ENCODE results near the gene BMP8A. TPM values are rescaled to one million over a fixed set of nuclear protein-coding genes. Genes with fewer than 3 reads are reported as not detected.

Gene BMP8A
- total and polyA plus RNA-seq, 2 experiments from 2014 or later, result 1.2 to 2.8 TPM

DNA sequence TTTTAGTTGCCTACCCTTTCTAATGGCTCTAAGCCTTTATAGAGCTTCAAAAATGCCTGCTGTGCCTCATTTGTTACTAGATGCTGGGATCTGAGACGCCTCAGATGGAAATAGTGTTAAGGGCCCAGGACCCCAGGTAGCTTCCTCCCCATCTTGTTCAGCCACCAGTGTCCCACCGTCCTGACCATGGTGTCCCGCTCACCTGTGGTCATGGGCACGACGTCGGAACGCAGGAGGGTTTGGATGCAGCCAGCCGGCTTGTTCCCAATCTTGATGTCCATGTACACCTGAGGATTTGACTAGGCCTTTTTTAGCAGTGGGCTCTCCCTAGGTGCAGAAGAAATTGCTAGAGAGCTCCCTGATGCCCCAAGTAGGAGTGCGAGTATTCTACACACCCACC, 54.1 kb downstream of the BMP8A start:
- H3K79me2 ChIP-seq, result no peaks in the 10 kb centered on the region
- no peaks in the 10 kb centered on the region for H3K36me3 ChIP-seq (replicated peaks; ENCODE audit: insufficient read depth, low read depth)
- no peak overlapping the region for H3K4me2 ChIP-seq
- H4K20me1 ChIP-seq (ENCODE audit: insufficient read depth, poor library complexity, severe bottlenecking), result no peaks in the 10 kb centered on the region
- H2AFZ ChIP-seq, result no peak overlapping the region
- H3K4me3 ChIP-seq, result no peak overlapping the region
- H3K9me3 ChIP-seq (ENCODE audit: low read depth), result no peaks in the 10 kb centered on the region
- H3K27ac ChIP-seq, result no peak overlapping the region
- H3K9me2 ChIP-seq (replicated peaks; ENCODE audit: insufficient read depth), result no peaks in the 10 kb centered on the region
- 97% methylated on average over 9 of the region's 9 CpGs for WGBS (ENCODE audit: low lambda C conversion rate, missing lambda C conversion rate)
- H3K4me1 ChIP-seq (ENCODE audit: insufficient read depth), result no peaks in the 10 kb centered on the region
- H3K27me3 ChIP-seq, result no peaks in the 10 kb centered on the region
- DNase-seq (ENCODE audit: low spot score), result no peak
- TF ChIP-seq EZH2phosphoT487 (IDR thresholded peaks at IDR 0.05; ENCODE audit: low read depth, severe bottlenecking, unreplicated experiment) (no peak), EZH2 (IDR thresholded peaks at IDR 0.05; ENCODE audit: borderline replicate concordance) (no peak), CTCF (IDR thresholded peaks at IDR 0.05; ENCODE audit: poor library complexity) (no peak)

- Histone ChIP-seq H2AFZ (no peak overlapping the region), H3K79me2 (no peaks in the 10 kb centered on the region), H3K27me3 (no peaks in the 10 kb centered on the region), H3K4me3 (no peak overlapping the region), H3K9me2 (replicated peaks; ENCODE audit: insufficient read depth) (no peaks in the 10 kb centered on the region), H3K9me3 (ENCODE audit: low read depth) (no peaks in the 10 kb centered on the region), H3K4me2 (no peak overlapping the region), H3K36me3 (replicated peaks; ENCODE audit: insufficient read depth, low read depth) (no peaks in the 10 kb centered on the region), H3K4me1 (ENCODE audit: insufficient read depth) (no peaks in the 10 kb centered on the region), H4K20me1 (ENCODE audit: insufficient read depth, poor library complexity, severe bottlenecking) (no peaks in the 10 kb centered on the region), H3K27ac (no peak overlapping the region)
- WGBS (ENCODE audit: low lambda C conversion rate, missing lambda C conversion rate), result 97% methylated on average over 2 of the region's 2 CpGs
- no peak for DNase-seq (ENCODE audit: low spot score)
- TF ChIP-seq CTCF (IDR thresholded peaks at IDR 0.05; ENCODE audit: poor library complexity) (no peak), EZH2 (IDR thresholded peaks at IDR 0.05; ENCODE audit: borderline replicate concordance) (no peak), EZH2phosphoT487 (IDR thresholded peaks at IDR 0.05; ENCODE audit: low read depth, severe bottlenecking, unreplicated experiment) (no peak)
Measured at GRCh38 chr1:39554277-39554676, 62.8 kb downstream of the BMP8A start.

GRCh38 chr1:39561279-39561678, 69.8 kb downstream of the BMP8A start:
- Histone ChIP-seq H3K9me3 (ENCODE audit: low read depth) (no peaks in the 10 kb centered on the region), H3K79me2 (peaks cover 27% of the 10 kb centered on the region), H3K4me2 (no peak overlapping the region), H3K36me3 (replicated peaks; ENCODE audit: insufficient read depth, low read depth) (peaks cover 5% of the 10 kb centered on the region), H4K20me1 (ENCODE audit: insufficient read depth, poor library complexity, severe bottlenecking) (peaks cover 20% of the 10 kb centered on the region), H2AFZ (no peak overlapping the region), H3K9me2 (replicated peaks; ENCODE audit: insufficient read depth) (no peaks in the 10 kb centered on the region), H3K4me3 (no peak overlapping the region), H3K27me3 (no peaks in the 10 kb centered on the region), H3K4me1 (ENCODE audit: insufficient read depth) (peaks cover 15% of the 10 kb centered on the region), H3K27ac (no peak overlapping the region)
- no peak for TF ChIP-seq EZH2 (IDR thresholded peaks at IDR 0.05; ENCODE audit: borderline replicate concordance)
- no peak for TF ChIP-seq EZH2phosphoT487 (IDR thresholded peaks at IDR 0.05; ENCODE audit: low read depth, severe bottlenecking, unreplicated experiment)
- TF ChIP-seq CTCF (IDR thresholded peaks at IDR 0.05; ENCODE audit: poor library complexity), result no peak
- no peak for DNase-seq (ENCODE audit: low spot score)
- WGBS (ENCODE audit: low lambda C conversion rate, missing lambda C conversion rate), result 55% methylated on average over 1 of the region's 1 CpG

DNA sequence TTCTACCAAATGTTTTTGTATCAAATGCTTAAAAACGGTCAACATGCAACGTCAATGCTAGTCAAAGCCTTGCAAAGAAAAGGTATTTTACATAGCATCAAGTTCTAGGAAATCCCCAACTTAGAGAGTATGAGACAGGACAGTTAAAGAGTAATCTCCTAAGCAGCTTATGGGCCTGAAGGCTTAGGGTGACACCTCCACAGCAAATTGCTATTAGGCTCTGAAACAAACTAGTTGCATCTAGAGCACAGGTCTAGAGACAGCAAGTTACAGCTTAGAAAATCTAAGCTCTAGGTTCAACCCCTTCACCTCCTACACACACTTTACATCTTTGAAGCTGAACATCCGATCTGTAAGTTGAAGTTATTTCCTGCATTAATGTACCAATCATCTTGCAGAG, 71.5 kb downstream of the BMP8A start:
- H3K27me3 ChIP-seq, result no peaks in the 10 kb centered on the region
- H3K9me3 ChIP-seq (ENCODE audit: low read depth), result no peaks in the 10 kb centered on the region
- WGBS (ENCODE audit: low lambda C conversion rate, missing lambda C conversion rate), result 94% methylated on average over 3 of the region's 3 CpGs
- no peak overlapping the region for H3K27ac ChIP-seq
- DNase-seq (ENCODE audit: low spot score), result no peak
- no peak overlapping the region for H3K4me2 ChIP-seq
- no peak overlapping the region for H3K4me3 ChIP-seq
- peaks cover 5% of the 10 kb centered on the region for H3K36me3 ChIP-seq (replicated peaks; ENCODE audit: insufficient read depth, low read depth)
- H2AFZ ChIP-seq, result no peak overlapping the region
- no peaks in the 10 kb centered on the region for H3K9me2 ChIP-seq (replicated peaks; ENCODE audit: insufficient read depth)
- peaks cover 30% of the 10 kb centered on the region for H4K20me1 ChIP-seq (ENCODE audit: insufficient read depth, poor library complexity, severe bottlenecking)
- peaks cover 26% of the 10 kb centered on the region for H3K4me1 ChIP-seq (ENCODE audit: insufficient read depth)
- H3K79me2 ChIP-seq, result peaks cover 35% of the 10 kb centered on the region
- TF ChIP-seq EZH2phosphoT487 (IDR thresholded peaks at IDR 0.05; ENCODE audit: low read depth, severe bottlenecking, unreplicated experiment) (no peak), CTCF (IDR thresholded peaks at IDR 0.05; ENCODE audit: poor library complexity) (no peak), EZH2 (IDR thresholded peaks at IDR 0.05; ENCODE audit: borderline replicate concordance) (no peak)
